Caco-2 (cell line): ENCODE measurements around the gene RSU1. TPM values are rescaled to one million over a fixed set of nuclear protein-coding genes. Genes with fewer than 3 reads are reported as not detected.

Experiments used
- BruUV-seq: library from RNA; stranded (reverse); fragments of 400-500 nt; replicated peaks from 2 replicates; lab custom pipeline; 2021; lab: Mats Ljungman, UMichigan
- CTCF ChIA-PET: fragments of 300-600 bp; sonication (Branson Sonifier 250); formaldehyde crosslinking; loops from one replicate; lab custom pipeline; 2022; ENCODE audit warnings: antibody characterized with exemption; lab: Charles Lee
- POLR2A ChIA-PET: fragments of 300-600 bp; sonication (Branson Sonifier 250); formaldehyde crosslinking; loops from one replicate; lab custom pipeline; 2022; ENCODE audit warnings: antibody characterized with exemption; lab: Charles Lee
- DNase-seq, 2 experiments: peaks; one replicate each; pipeline versions ENCODE4 v3.0.0 to v3.0.0-alpha.2; 2020 to 2022
- H3K27me3 ChIP-seq: replicated peaks from 2 replicates; pipeline ENCODE4 v1.6.0; 2011; ENCODE audit warnings: low read length; ENCODE audit not compliant: control insufficient read depth, insufficient read depth
- H3K36me3 ChIP-seq: 2 replicates; pipeline ENCODE4 v1.5.1; 2011; ENCODE audit warnings: low read length; ENCODE audit not compliant: control insufficient read depth, insufficient read depth
- H3K4me1 ChIP-seq: fragments of 250-450 bp; sonication (Bioruptor Pico); 2 replicates; pipeline ENCODE4 v1.5.1; 2020; ENCODE audit warnings: mild to moderate bottlenecking
- H3K4me3 ChIP-seq: 2 replicates; pipeline ENCODE4 v1.5.1; 2011; ENCODE audit warnings: low read depth, mild to moderate bottlenecking, control low read depth, low read length
- H3K9me3 ChIP-seq: fragments of 250-450 bp; sonication (Bioruptor Pico); 2 replicates; pipeline ENCODE4 v1.5.1; 2020; ENCODE audit warnings: mild to moderate bottlenecking, moderate library complexity
- H3K27ac Mint-ChIP-seq: one replicate; pipeline ENCODE4 v1.8.0; 2022; ENCODE audit warnings: mixed read lengths; ENCODE audit not compliant: unreplicated experiment
- H3K27me3 Mint-ChIP-seq: one replicate; pipeline ENCODE4 v1.8.0; 2022; ENCODE audit warnings: mixed read lengths; ENCODE audit not compliant: insufficient read depth, unreplicated experiment
- H3K36me3 Mint-ChIP-seq: one replicate; pipeline ENCODE4 v1.8.0; 2022; ENCODE audit warnings: mild to moderate bottlenecking, mixed read lengths; ENCODE audit not compliant: insufficient read depth, unreplicated experiment
- H3K4me1 Mint-ChIP-seq: one replicate; pipeline ENCODE4 v1.8.0; 2022; ENCODE audit warnings: low read depth, mixed read lengths; ENCODE audit not compliant: unreplicated experiment
- H3K4me3 Mint-ChIP-seq: one replicate; pipeline ENCODE4 v1.8.0; 2022; ENCODE audit warnings: mild to moderate bottlenecking, moderate library complexity, mixed read lengths; ENCODE audit not compliant: unreplicated experiment
- H3K9me3 Mint-ChIP-seq: one replicate; pipeline ENCODE4 v1.8.0; 2022; ENCODE audit warnings: mixed read lengths; ENCODE audit not compliant: unreplicated experiment
- intact Hi-C: fragments of 100-400 bp; cut with micrococcal nuclease; formaldehyde crosslinking; loops from one replicate; pipeline ENCODE4 v1.10.0; 2022; ENCODE audit not compliant: unreplicated experiment
- total RNA-seq: library from RNA; stranded (reverse); gene quantifications from 2 replicates; pipeline ENCODE4 v1.2.3, GENCODE V29; 2022
- TF ChIP-seq, protein P1 (sequence below), 2 experiments: fragments of 200-600 bp in 1 of 2; IDR thresholded peaks; 1 replicate in 1 of 2; 2 replicates in 1 of 2; pipeline versions ENCODE4 v1.5.1 to v1.8.0; 2011 to 2022; ENCODE audit warnings: antibody characterized with exemption in 1 of 2, control low read depth in 1 of 2, inconsistent platforms in 1 of 2, low read depth in 1 of 2, low read length in 1 of 2, mild to moderate bottlenecking in 1 of 2, moderate library complexity in 1 of 2; ENCODE audit not compliant: insufficient read depth in 1 of 2, severe bottlenecking in 1 of 2, unreplicated experiment in 1 of 2

RSU1 gene
- total RNA-seq, 1 experiment from 2014 or later = 62.0 TPM

DNA sequence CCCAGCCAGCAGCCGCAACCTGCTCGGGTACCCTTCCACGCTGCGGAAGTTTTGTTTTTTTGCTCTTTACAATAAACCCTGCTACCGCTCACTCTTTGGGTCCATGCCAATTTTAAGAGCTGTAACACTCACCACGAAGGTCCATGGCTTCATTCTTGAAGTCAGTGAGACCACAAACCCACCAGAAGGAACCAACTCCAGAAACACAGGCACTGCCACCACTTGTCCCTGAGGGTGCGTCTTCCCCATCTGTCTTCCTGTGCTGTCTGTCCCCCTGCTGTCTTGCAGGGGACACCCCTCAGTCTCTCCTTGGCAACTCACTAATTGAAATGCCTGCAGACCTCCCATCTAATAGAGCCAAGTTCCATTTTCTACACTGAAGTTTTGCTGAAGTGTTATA is 48.5 kb upstream of the RSU1 start:
- DNase-seq = no peak
- Mint-ChIP-seq H3K4me1 (no peaks in the 10 kb centered on the region), H3K27ac (no peak overlapping the region), H3K9me3 (no peaks in the 10 kb centered on the region), H3K4me3 (no peak overlapping the region), H3K36me3 (no peaks in the 10 kb centered on the region), H3K27me3 (peaks cover 21% of the 10 kb centered on the region)
- no TSS peak for BruUV-seq
- Histone ChIP-seq H3K9me3 (no peaks in the 10 kb centered on the region), H3K4me1 (no peaks in the 10 kb centered on the region), H3K27me3 (no peaks in the 10 kb centered on the region), H3K36me3 (no peaks in the 10 kb centered on the region), H3K4me3 (no peak overlapping the region)
- ChIA-PET POLR2A (no interaction called here), CTCF (no interaction called here)
- intact Hi-C loops = no loop called here
- TF ChIP-seq, protein P1, sequence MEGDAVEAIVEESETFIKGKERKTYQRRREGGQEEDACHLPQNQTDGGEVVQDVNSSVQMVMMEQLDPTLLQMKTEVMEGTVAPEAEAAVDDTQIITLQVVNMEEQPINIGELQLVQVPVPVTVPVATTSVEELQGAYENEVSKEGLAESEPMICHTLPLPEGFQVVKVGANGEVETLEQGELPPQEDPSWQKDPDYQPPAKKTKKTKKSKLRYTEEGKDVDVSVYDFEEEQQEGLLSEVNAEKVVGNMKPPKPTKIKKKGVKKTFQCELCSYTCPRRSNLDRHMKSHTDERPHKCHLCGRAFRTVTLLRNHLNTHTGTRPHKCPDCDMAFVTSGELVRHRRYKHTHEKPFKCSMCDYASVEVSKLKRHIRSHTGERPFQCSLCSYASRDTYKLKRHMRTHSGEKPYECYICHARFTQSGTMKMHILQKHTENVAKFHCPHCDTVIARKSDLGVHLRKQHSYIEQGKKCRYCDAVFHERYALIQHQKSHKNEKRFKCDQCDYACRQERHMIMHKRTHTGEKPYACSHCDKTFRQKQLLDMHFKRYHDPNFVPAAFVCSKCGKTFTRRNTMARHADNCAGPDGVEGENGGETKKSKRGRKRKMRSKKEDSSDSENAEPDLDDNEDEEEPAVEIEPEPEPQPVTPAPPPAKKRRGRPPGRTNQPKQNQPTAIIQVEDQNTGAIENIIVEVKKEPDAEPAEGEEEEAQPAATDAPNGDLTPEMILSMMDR (IDR thresholded peaks at IDR 0.05; ENCODE audit: insufficient read depth in 1 of 2, low read depth in 1 of 2, low read length in 1 of 2, severe bottlenecking in 1 of 2, unreplicated experiment in 1 of 2) = no peak

DNA sequence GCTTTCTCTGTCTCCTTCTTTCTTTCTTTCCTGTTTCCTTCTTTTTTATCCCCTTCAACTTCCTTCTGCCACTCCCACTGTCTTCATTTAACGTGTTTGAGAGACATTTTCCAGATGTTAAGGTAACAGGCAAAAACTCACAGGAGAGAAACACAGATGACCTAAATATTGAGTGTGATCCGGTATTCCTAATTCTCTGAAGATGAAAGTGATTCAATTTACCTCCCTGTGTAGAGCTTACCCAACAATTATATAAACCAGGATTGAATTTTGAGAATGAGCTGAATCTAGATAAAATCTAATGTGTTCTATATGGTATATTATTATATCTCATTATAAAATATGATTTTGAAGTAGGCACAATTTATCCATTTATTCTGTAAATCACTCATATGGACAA is 46.5 kb upstream of the RSU1 start:
- POLR2A ChIA-PET = no interaction called here
- no peaks in the 10 kb centered on the region for H3K27me3 ChIP-seq
- CTCF ChIA-PET = no interaction called here
- BruUV-seq = no TSS peak
- intact Hi-C loops = no loop called here
- H3K4me3 ChIP-seq = no peak overlapping the region
- no peaks in the 10 kb centered on the region for H3K36me3 ChIP-seq
- Mint-ChIP-seq H3K36me3 (no peaks in the 10 kb centered on the region), H3K27ac (no peak overlapping the region), H3K4me3 (no peak overlapping the region), H3K27me3 (peaks cover 27% of the 10 kb centered on the region), H3K4me1 (no peaks in the 10 kb centered on the region), H3K9me3 (no peaks in the 10 kb centered on the region)
- no peaks in the 10 kb centered on the region for H3K9me3 ChIP-seq
- H3K4me1 ChIP-seq = no peaks in the 10 kb centered on the region
- TF ChIP-seq, protein P1 (IDR thresholded peaks at IDR 0.05; ENCODE audit: insufficient read depth in 1 of 2, low read depth in 1 of 2, low read length in 1 of 2, severe bottlenecking in 1 of 2, unreplicated experiment in 1 of 2) = no peak
- no peak for DNase-seq

DNA sequence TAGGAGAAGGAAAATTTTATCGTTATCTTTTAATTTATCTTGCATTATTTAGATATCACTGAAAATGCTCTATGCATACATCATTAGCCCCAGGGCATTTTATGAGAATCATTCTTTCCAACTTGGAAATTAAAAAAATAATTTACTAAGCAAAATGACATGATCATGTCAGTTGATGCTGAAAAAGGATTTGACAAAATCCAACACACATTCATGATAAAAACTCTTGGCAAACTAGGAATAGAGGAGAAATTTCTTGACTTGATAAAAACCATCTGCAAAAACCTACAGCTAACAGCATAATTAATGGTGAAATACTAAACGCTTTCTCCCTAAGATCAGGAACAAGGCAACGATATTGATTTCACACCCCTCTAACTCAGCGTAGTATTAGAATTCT is 40.2 kb upstream of the RSU1 start:
- ChIA-PET POLR2A (no interaction called here), CTCF (no interaction called here)
- no peak overlapping the region for H3K4me3 Mint-ChIP-seq
- H3K9me3 Mint-ChIP-seq = no peaks in the 10 kb centered on the region
- peaks cover 20% of the 10 kb centered on the region for H3K27me3 Mint-ChIP-seq
- H3K36me3 Mint-ChIP-seq = no peaks in the 10 kb centered on the region
- H3K27ac Mint-ChIP-seq = no peak overlapping the region
- no peak for DNase-seq
- no peaks in the 10 kb centered on the region for H3K9me3 ChIP-seq
- no peak overlapping the region for H3K4me3 ChIP-seq
- TF ChIP-seq, protein P1 (IDR thresholded peaks at IDR 0.05; ENCODE audit: insufficient read depth in 1 of 2, low read depth in 1 of 2, low read length in 1 of 2, severe bottlenecking in 1 of 2, unreplicated experiment in 1 of 2) = no peak
- no peaks in the 10 kb centered on the region for H3K4me1 ChIP-seq
- no TSS peak for BruUV-seq
- no peaks in the 10 kb centered on the region for H3K36me3 ChIP-seq
- no peaks in the 10 kb centered on the region for H3K27me3 ChIP-seq
- peaks cover 6% of the 10 kb centered on the region for H3K4me1 Mint-ChIP-seq
- intact Hi-C loops = no loop called here
